ENCODE results near the gene HOMER1.

- TF ChIP-seq TARDBP (IDR thresholded peaks at IDR 0.05) (no peak), FOXM1 (IDR thresholded peaks at IDR 0.05; ENCODE audit: borderline replicate concordance) (no peak), HDGF (IDR thresholded peaks at IDR 0.05; ENCODE audit: borderline replicate concordance) (no peak), ELF4 (IDR thresholded peaks at IDR 0.05) (no peak)
Observed at GRCh38 chr5:79507251-79508205, 6.4 kb downstream of the HOMER1 start.
